HG02763 (cell line): ENCODE results near the gene PRKG1.
"Not testable (repeated sequence)": the region's sequence is repeated elsewhere in the genome, so short reads cannot be mapped to it uniquely, and the experiment has no call there.

Experiments
- ATAC-seq: cut with Tn5 transposase; IDR thresholded peaks from one replicate; pipeline ENCODE4 v1.9.1; 2021; ENCODE audit warnings: mild to moderate bottlenecking, moderate library complexity; ENCODE audit not compliant: unreplicated experiment

Gene PRKG1

GRCh38 chr10:51367127-51367526 is 292.8 kb downstream of the PRKG1 start:
- ATAC-seq: no peak

DNA sequence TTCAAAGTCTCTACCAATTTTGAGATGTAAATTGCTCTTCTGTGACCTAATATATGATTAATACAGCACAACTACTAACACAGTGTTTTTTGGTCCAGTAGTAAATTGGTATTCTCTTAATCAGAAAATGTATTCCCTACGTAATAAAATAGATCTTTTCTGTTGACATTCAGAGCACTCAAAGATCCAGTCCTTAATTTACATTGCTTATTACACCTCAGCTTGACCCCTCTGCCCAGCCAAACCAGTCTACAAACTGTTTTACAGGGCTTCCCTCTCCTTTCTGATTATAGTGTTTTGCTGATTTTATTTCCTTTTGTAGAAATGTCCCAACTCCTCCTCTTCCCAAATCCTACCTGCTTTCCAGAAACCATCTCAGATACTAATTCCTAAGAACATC is 293.4 kb downstream of the PRKG1 start:
- no peak for ATAC-seq

DNA sequence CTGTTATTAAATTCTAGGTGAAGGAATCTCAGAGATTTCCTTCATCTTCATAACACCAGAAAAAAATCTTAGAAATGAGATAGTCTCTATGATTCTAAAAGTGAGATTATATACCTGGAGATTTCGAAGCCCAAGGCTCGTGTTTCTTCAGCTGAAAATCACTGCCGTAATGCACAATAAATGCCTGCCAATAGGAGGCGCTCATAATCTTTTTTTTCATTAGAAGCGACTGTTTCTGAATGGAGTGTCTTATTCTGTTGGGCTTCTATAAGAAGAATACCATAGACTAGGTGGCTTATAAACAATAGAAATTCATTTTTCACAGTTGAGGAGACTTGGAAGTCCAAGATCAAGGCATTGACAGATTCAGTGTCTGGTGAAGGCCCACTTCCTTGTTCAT is 294.7 kb downstream of the PRKG1 start:
- ATAC-seq: no peak

- ATAC-seq: no peak
Measured at GRCh38 chr10:51369903-51370302, 295.6 kb downstream of the PRKG1 start.

DNA sequence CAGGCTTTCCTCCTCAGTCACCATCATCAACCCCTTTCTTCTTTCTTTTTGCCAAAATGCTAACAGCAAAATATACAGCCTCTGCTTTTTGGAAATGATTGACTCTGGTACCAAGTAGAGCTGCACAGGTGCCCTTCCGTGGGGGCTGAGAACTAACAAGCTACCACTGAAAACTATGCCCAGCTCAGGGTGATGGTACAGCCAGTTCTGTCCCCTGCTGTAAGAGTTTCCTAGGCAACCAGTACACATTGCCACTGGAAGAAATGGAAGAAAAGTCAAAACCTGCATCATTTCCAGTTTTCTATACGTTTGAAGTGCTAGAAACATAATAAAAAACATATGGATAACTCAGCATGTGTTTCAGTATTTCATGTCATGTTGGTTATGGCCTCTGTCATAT is 297.5 kb downstream of the PRKG1 start:
- ATAC-seq: no peak

GRCh38 chr10:51375790-51376189 is 301.5 kb downstream of the PRKG1 start:
- no peak for ATAC-seq

GRCh38 chr10:51377070-51377931 is 303.0 kb downstream of the PRKG1 start:
- ATAC-seq: no peak

GRCh38 chr10:51377932-51378599 is 303.8 kb downstream of the PRKG1 start:
- no peak for ATAC-seq

GRCh38 chr10:51382181-51382580 is 307.9 kb downstream of the PRKG1 start:
- no peak for ATAC-seq

GRCh38 chr10:51384971-51385370 is 310.7 kb downstream of the PRKG1 start:
- ATAC-seq: no peak

DNA sequence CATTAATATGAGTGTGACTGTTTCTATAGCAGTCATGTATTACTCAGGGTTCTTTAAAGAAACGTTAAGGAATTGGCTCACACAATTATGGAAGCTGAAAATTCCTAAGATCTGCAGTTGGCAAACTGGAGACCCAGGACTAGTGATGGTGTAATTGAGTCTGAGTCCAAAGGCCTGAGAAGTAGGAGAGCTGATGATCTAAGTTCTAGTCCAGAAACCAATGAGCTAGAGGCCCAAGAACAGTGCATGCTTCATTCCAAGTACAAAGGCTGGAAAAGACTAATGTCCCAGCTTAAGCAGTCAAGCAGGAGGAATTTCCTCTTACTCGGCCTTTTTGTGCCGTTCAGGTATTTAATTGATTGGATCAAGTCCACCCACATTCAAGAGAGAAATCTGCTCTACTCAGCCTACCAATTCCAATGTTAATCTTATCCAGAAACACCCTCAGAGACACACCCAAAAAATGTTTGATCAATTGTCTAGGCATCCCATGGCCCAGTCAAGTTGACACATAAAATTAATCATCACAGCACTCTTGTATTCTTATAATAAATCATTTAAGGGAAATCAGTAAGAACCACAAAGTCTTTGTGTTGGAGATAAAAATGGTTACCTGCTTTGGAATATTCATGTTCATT is 312.1 kb downstream of the PRKG1 start:
- ATAC-seq: no peak

- peak; percentile 86 for ATAC-seq
Measured at GRCh38 chr10:51389415-51390321, 315.4 kb downstream of the PRKG1 start.

DNA sequence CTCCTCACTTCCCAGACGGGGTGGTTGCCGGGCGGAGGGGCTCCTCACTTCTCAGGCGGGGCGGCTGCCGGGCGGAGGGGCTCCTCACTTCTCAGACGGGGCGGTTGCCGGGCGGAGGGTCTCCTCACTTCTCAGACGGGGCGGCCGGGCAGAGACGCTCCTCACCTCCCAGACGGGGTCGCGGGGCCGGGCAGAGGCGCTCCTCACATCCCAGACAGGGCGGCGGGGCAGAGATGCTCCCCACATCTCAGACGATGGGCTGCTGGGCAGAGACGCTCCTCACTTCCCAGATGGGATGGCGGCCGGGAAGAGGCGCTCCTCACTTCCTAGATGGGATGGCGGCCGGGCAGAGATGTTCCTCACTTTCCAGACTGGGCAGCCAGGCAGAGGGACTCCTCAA is 318.7 kb downstream of the PRKG1 start:
- ATAC-seq: not testable (repeated sequence)

- no peak for ATAC-seq
Measured at GRCh38 chr10:51394039-51394438, 319.8 kb downstream of the PRKG1 start.

GRCh38 chr10:51397244-51397643 is 323.0 kb downstream of the PRKG1 start:
- ATAC-seq: no peak

DNA sequence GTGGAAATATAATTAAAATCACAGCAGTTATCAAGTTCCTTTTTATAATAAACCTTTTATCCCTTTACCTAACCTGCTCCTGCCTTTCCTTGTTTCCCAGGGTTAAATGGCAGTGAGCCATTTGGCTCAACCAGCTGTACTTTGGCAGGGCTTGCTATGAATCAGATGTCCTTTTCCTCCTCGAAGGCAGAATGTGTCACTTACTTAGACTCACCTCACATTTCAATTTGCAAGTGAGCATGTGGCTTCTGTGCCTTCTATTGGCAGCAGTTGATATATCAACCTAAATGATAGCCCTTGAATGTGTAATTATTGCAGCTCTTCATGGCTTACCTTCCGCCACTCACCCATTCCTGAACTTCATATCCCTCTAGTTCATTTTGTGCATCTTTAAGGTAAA is 323.4 kb downstream of the PRKG1 start:
- ATAC-seq: no peak

DNA sequence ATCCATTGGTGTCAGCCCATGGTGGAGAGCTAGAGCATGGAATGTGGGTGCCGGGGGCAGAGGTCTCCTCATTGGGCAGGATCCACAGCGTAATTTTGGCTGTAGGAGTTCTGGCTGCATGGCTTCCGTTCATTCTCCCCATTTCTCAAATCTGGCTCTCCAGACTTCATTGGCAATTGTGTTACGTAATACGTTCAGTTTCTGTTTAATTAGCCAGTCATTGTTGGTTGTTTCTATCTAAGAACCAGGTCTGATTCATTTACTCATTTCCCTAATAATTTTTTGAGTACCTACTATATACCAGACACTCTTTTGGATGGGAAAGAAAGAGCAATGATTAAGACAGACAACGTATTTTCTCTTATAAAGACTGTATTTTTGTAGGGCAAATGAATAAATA is 325.6 kb downstream of the PRKG1 start:
- ATAC-seq: no peak

GRCh38 chr10:51400392-51401096 is 326.3 kb downstream of the PRKG1 start:
- ATAC-seq: no peak

DNA sequence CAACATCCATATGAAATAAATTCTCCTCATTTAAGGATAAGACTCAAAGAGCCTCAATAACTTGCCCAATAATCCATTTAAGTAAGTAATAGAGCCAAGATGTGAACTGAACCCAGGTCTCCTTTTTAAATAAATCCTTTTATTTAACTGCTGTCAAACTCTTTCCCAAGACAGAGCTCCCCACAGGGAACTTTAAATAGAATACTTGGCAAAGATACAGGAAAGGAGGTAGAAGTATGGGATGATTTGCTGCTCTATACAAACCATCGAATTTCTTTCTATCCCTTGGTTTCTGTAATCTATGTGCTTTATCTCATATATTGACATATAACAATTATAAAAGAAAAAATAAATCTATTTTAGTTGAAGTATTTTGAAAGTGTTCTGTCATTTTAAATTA is 329.2 kb downstream of the PRKG1 start:
- no peak for ATAC-seq
